ENCODE results near the gene TUBB. TPM values are rescaled to one million over a fixed set of nuclear protein-coding genes. Genes with fewer than 3 reads are reported as not detected.

The TUBB gene
- total RNA-seq, 1 experiment from 2014 or later: 886 TPM

- H3K4me1 ChIP-seq (ENCODE audit: control insufficient read depth in 1 of 2, insufficient read depth in 2 of 2, low read length in 2 of 2): peaks cover 59 to 82% of the 10 kb centered on the region in 2 experiments
- H2AFZ ChIP-seq (ENCODE audit: low read depth, low read length, poor library complexity, severe bottlenecking): no peak overlapping the region
- no peak overlapping the region for H3K4me2 ChIP-seq (ENCODE audit: low read length)
- H3K9ac ChIP-seq (ENCODE audit: low read length): no peak overlapping the region
- no peak overlapping the region for H3K27ac ChIP-seq (ENCODE audit: low read depth, low read length)
- intact Hi-C loops (cut with micrococcal nuclease): no loop called here
- no peak for ATAC-seq
- H3K27me3 ChIP-seq (ENCODE audit: insufficient read depth, low read length): no peaks in the 10 kb centered on the region
- no peaks in the 10 kb centered on the region for H3K36me3 ChIP-seq (ENCODE audit: control insufficient read depth in 1 of 2, insufficient read depth in 2 of 2, low read length in 2 of 2)
- H3K9me3 ChIP-seq (ENCODE audit: control insufficient read depth in 1 of 2, insufficient read depth in 1 of 2, low read depth in 1 of 2, low read length in 2 of 2): no peaks in the 10 kb centered on the region
- no TSS peak for BruUV-seq (replicated peaks)
- H3K4me3 ChIP-seq (replicated peaks in 1 of 2; ENCODE audit: low read depth in 1 of 2, low read length in 2 of 2): no peak overlapping the region
- POLR2A ChIA-PET: interaction anchor here (0.8 to 12.4 kb wide), 6 partner anchors 9 to 46 kb away, joined by 4 to 195 read pairs (median 6); partner anchors contain the start of gene IER3
- no peaks in the 10 kb centered on the region for H3K9me2 ChIP-seq (ENCODE audit: insufficient read depth)
- CTCF ChIA-PET: no interaction called here
- H4K20me1 ChIP-seq (ENCODE audit: insufficient read depth): no peaks in the 10 kb centered on the region
- DNase-seq (ENCODE audit: low read depth, low spot score): no peak
- RAD21 ChIA-PET (ENCODE audit: low non-redundant PET in 1 of 2, low total read pairs in 2 of 2, uncharacterized antibody in 2 of 2, unreplicated experiment in 2 of 2): no interaction called here
- TF ChIP-seq MAX (IDR thresholded peaks at IDR 0.05) (no peak), ZFX (IDR thresholded peaks at IDR 0.05) (no peak), CEBPB (IDR thresholded peaks at IDR 0.05; ENCODE audit: low read depth) (no peak), CTCF (IDR thresholded peaks at IDR 0.05 in 2 of 3, conservative IDR thresholded peaks at IDR 0.05 in 1 of 3; ENCODE audit: borderline replicate concordance in 1 of 3, insufficient read depth in 1 of 3, low read depth in 2 of 3, low read length in 2 of 3) (no peak), RAD21 (IDR thresholded peaks at IDR 0.05; ENCODE audit: low read depth) (no peak), POLR2A (IDR thresholded peaks at IDR 0.05; ENCODE audit: borderline replicate concordance, extremely low read depth, insufficient read depth, insufficient read length) (no peak), SP1 (IDR thresholded peaks at IDR 0.05; ENCODE audit: low read depth) (no peak), EZH2 (IDR thresholded peaks at IDR 0.05) (no peak), EZH2phosphoT487 (IDR thresholded peaks at IDR 0.05; ENCODE audit: borderline replicate concordance) (no peak), TCF7L2 (IDR thresholded peaks at IDR 0.05; ENCODE audit: borderline replicate concordance, extremely low read depth, insufficient read depth, insufficient read length) (no peak), SRF (IDR thresholded peaks at IDR 0.05; ENCODE audit: low read depth) (no peak), CBX3 (IDR thresholded peaks at IDR 0.05; ENCODE audit: low read depth) (no peak), ZNF274 (IDR thresholded peaks at IDR 0.05; ENCODE audit: low read depth, low read length) (no peak), FOSL1 (IDR thresholded peaks at IDR 0.05; ENCODE audit: low read depth) (no peak), ZBTB33 (IDR thresholded peaks at IDR 0.05; ENCODE audit: extremely low read depth, insufficient replicate concordance, low read length) (no peak)
- no peaks in the 10 kb centered on the region for H3K79me2 ChIP-seq (ENCODE audit: insufficient read depth, low read length)
Observed at GRCh38 chr6:30760549-30760948, 40.4 kb downstream of the TUBB start.

Measured in HCT116 (cell line).